ENCODE data around the gene RCC2.
A peak's percentile ranks its signal among the peaks of the same experiment; 100 is the strongest.

RCC2 gene

DNA sequence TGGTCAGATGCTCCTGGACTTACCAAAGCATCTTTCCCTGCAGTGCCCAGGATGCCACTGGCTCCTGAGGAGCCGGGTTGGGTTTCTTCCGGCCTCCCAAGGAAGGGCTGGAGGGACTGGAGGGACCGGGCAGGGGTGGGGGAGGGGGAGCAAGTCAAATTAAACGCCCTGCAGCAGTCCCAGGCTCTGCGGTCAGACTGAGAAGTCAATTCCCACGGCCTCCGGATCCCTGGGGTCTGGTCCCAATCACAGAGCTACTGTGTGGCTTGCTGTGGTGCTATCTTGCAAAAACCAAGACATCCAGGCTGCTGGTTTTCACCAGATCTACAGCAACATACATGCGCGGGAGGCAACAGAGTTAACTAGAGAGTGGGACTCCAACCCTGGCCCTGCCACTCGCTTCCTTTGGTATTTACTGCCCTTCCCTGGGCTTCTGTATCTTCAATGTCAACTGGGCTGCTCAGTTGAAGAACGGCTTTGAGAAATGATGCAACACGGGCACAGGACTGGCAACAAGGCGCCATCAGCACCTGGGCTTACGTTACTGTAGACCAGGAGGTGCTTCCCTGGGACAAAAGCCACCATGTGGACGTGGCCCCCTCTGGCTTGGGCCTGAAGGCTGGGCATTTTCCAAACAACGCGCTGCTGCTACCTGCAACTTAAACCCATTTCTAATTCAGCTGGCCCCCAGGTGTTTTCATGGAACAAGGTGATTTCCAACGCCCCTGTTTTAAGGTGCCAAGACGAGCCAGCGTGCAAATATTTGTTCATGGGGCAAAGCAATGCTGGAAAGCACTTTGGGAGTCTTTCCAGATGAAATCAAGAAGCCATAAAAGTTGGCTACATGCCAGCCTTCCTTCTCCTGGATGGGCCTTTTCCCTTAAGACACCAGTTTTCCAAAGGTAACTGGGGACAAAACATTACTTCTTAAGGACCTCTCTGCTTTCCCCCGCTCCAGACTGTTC lies 11.5 kb downstream of the RCC2 start:
- no peak for DNase-seq (ENCODE audit: low read depth)

GRCh38 chr1:17425806-17426600 lies 13.5 kb downstream of the RCC2 start:
- TF ChIP-seq CTCF (IDR thresholded peaks at IDR 0.05; ENCODE audit: insufficient read depth, low read depth, low read length, missing control alignments) = no peak
- no peak for DNase-seq (ENCODE audit: low read depth)
- no peak overlapping the region for H3K4me3 ChIP-seq (ENCODE audit: low read length)

More for the DNA sequence above, 11.5 kb downstream of the RCC2 start:
- no peak for TF ChIP-seq CTCF (IDR thresholded peaks at IDR 0.05; ENCODE audit: insufficient read depth, low read depth, low read length, missing control alignments)
- H3K4me3 ChIP-seq (ENCODE audit: low read length) = no peak overlapping the region

DNA sequence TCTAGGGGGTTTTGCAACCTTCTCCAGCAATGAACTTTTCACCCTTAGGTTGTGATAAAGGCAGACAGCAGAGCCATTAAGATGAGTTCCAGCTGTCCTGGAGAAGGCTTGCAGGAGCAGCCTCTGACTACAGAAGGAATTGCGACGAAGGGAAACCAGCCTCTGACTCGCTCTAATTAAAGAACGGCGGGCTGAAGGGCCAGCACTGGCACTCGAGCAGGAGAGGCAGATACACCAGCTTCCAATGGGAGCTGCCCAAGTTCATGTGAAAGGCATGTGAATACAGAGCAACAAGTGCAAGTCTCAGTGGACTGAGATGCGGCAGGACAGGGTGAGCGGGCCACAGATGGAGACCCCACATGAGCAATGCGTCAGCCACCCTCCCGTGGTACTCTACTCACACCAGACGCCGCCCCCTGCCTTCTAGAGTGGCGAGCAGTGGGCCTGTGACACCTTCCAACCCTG lies 15.7 kb downstream of the RCC2 start:
- no peak overlapping the region for H3K4me3 ChIP-seq (ENCODE audit: low read length)
- TF ChIP-seq CTCF (IDR thresholded peaks at IDR 0.05; ENCODE audit: insufficient read depth, low read depth, low read length, missing control alignments) = no peak
- no peak for DNase-seq (ENCODE audit: low read depth)

- no peak for DNase-seq (ENCODE audit: low read depth)
- no peak overlapping the region for H3K4me3 ChIP-seq (ENCODE audit: low read length)
- TF ChIP-seq CTCF (IDR thresholded peaks at IDR 0.05; ENCODE audit: insufficient read depth, low read depth, low read length, missing control alignments) = no peak
Measured at GRCh38 chr1:17422461-17422860, 17.0 kb downstream of the RCC2 start.

GRCh38 chr1:17420391-17420918 lies 19.0 kb downstream of the RCC2 start:
- no peak for TF ChIP-seq CTCF (IDR thresholded peaks at IDR 0.05; ENCODE audit: insufficient read depth, low read depth, low read length, missing control alignments)
- no peak for DNase-seq (ENCODE audit: low read depth)

GRCh38 chr1:17419626-17420328 lies 19.7 kb downstream of the RCC2 start:
- TF ChIP-seq CTCF (IDR thresholded peaks at IDR 0.05; ENCODE audit: insufficient read depth, low read depth, low read length, missing control alignments) = peak; percentile 73
- H3K4me3 ChIP-seq (ENCODE audit: low read length) = no peak overlapping the region
- peak; percentile 54 for DNase-seq (ENCODE audit: low read depth)

More at GRCh38 chr1:17420391-17420918, 19.0 kb downstream of the RCC2 start:
- no peak overlapping the region for H3K4me3 ChIP-seq (ENCODE audit: low read length)

Data from epithelial cell of esophagus (primary cell).